GM12892 (cell line): ENCODE data around the gene TOR3A.

Experiments
- POLR2A ChIP-seq: IDR thresholded peaks from 2 replicates; pipeline ENCODE4 v1.6.1; 2011; ENCODE audit warnings: low read depth, low read length, control low read depth
- POLR2AphosphoS5 ChIP-seq: IDR thresholded peaks from 2 replicates; pipeline ENCODE4 v1.6.1; 2011; ENCODE audit warnings: low read depth, low read length, control low read depth
- TAF1 ChIP-seq: IDR thresholded peaks from 2 replicates; pipeline ENCODE4 v1.6.1; 2011; ENCODE audit warnings: low read depth, mild to moderate bottlenecking, control low read depth, low read length, borderline replicate concordance

DNA sequence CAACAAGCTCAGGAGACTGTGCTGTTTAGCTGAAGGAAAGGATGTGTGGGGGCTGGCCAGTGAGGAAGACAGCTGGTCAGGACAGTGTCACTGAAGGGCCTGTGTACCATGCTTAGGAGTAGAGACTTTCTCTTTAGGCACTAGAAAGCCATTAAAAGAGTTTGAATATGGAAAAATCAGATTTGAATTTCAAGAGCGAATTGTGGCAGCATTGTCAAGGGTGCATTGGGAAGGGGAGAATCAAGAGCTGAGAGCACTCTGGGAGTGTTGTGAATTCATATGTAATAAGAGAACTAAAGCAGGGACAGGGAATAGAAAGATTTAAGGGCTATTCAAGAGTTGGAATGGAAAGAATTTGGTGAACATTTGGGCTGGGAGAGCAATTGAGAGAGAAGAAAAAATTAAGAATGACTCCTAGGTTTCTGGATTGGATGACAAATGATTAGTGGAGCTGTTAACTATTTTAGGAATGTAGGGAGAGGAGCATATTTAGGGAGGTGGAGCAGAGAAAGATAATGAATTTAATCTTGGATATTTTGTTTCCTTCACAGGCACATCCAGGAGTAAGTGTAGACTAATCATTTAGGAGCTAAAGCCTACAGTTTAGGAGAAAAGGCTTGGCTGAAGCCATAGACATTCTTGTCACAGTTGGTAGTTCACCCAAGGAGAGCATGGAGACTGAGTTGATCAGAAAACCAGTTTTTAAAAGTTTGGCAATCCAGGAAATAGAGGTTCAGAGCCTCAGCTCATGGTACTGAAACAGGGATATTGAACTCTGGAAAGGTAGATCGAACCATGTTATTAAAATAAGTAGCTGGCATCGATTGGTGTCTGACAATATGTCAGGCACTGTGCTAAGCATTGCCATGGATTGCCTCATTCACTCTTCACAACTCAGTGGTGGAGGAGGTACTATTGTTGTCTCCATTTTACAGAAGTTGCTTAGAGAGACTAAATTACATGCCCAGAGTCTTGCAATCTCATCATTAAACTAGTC is 23.1 kb upstream of the TOR3A start:
- TF ChIP-seq POLR2AphosphoS5: no peak
- TF ChIP-seq POLR2A: no peak
- TF ChIP-seq TAF1: no peak
